Jurkat, Clone E6-1 (cell line): ENCODE data around the gene OVOL3. TPM values are rescaled to one million over a fixed set of nuclear protein-coding genes. Genes with fewer than 3 reads are reported as not detected.
"Not testable (repeated sequence)": the region's sequence is repeated elsewhere in the genome, so short reads cannot be mapped to it uniquely, and the experiment has no call there.

Source experiments
- DNase-seq: peaks from one replicate; pipeline ENCODE4 v3.0.0-alpha.2; 2011; ENCODE audit warnings: low read depth, low spot score
- H3K4me3 ChIP-seq: 2 replicates; pipeline ENCODE4 v1.5.1; 2011; ENCODE audit warnings: mild to moderate bottlenecking, low read length, control low read depth, moderate library complexity
- polyA plus RNA-seq: library from polyadenylated mRNA; unstranded; fragments of >200 nt; gene quantifications from one replicate; pipeline ENCODE4 v1.2.1, GENCODE V29; 2012; ENCODE audit warnings: missing spikeins; ENCODE audit not compliant: insufficient read length, insufficient read depth

The OVOL3 gene
- not detected for polyA plus RNA-seq

DNA sequence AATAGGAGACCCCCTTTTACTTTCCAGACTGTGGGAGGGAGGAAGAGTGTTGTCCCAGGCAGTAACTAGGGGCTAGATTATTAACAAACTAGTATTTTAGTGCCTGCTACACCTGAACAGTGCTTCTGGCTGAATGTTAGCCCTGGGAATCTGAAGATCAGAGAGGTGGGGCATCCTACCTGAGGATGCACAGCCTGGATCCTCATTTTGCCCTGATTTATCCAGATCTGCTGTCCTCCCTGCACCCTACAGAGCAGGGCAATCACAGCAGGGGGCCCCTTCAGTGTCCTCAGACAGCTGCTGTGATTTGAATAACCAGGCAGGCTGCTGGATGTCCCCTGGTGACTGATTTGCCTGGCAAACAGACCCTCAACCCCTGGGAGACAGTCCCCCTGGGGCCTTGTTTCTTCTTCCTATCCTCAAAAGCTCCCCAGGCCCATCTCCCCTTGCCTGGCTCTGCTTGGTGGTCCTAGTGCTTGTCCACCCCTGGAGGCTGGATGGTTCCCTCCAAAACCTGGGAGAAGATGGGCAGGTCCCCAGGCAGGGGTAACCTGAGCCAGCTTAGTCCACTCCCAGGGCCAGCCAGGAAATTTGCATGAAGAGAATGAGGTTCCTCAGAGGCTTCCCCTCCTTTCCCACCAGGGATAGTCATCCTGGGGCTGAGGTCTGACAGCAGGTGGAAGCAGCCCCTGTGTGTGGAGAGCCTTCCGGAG, at the start of gene OVOL3:
OVOL3 (plus strand) TSS at position 657 of the 713 bp plus-strand sequence. CDS start 60 bp downstream, outside the sequence.
- no peak for DNase-seq
- H3K4me3 ChIP-seq = no peak within 1 kb of the TSS

DNA sequence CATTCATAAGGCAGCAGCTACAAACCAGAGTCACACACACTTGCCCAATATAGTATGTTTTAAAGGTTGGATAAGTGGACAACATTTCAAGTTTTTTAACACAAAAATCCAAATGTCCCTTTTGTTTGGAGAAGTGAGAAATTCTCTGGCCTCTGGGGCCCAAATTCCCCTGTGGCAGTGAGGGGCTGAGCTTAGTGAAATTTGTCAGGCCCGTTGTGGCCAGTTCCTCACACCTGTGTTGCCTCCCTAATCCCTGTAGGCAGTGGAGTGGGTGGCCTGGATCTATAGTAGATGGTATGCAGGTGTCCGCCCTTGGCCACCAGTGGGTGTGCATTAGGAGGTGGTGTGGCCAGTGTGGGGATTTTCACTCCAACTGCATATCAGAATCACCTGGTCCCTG, 49.6 kb upstream of the OVOL3 start:
- no peak overlapping the region for H3K4me3 ChIP-seq
- DNase-seq = no peak

DNA sequence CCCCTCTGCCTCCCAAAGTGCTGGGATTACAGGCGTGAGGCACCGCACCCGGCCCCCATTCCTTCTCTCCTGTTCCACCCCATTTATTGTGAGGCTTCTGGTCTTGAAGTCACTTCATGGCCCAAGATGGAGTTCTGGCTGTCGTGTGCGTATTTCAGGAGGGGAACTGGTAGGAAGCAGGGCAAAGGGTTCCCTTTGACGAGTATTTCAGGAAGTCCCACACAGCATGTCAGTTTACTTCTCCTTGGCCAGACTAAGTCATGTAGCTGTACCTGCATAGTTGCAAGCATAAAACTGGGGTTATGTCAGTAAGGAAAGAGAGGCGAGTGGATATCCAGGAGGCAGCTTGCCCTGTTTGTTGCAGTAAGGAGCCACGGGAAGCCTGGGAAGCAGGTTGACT, 46.1 kb upstream of the OVOL3 start:
- no peak for DNase-seq
- no peak overlapping the region for H3K4me3 ChIP-seq

DNA sequence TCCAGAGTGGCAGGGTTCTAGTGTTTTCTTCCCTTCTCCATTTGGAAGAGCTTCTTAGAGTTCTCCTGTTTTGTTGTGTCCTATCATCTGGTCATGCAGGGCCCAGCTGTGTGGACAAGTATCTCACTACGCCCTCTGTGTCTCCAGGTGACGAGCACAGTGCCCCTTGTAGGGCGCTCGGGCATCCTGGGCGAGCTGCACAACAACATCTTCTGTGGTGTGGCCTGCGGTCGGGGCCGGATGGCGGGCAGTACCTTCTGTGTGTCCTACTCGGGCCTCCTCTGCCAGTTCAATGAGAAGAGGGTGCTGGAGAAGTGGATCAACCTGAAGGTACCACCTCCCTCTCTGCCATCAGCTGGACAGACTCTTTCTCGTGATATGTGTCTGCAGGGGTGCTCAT, 43.3 kb upstream of the OVOL3 start:
- DNase-seq = no peak
- no peak overlapping the region for H3K4me3 ChIP-seq

DNA sequence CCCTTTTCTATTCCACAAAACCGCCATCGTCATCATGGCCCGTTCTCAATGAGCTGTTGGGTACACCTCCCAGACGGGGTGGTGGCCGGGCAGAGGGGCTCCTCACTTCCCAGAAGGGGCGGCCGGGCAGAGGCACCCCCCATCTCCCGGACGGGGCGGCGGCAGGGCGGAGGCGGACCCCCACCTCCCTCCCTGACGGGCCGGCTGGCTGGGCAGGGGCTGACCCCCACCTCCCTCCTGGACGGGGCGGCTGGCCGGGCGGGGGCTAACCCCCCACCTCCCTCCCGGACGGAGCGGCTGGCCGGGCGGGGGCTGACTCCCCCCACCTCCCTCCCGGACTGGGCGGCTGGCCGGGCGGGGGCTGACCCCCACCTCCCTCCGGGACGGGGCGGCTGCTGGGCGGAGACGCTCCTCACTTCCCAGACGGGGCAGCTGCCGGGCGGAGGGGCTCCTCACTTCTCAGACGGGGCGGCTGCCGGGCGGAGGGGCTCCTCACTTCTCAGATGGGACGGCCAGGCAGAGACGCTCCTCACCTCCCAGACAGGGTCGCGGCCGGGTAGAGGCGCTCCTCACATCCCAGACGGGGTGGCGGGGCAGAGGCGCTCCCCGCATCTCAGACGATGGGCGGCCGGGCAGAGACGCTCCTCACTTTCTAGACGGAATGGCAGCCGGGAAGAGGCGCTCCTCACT, 42.0 kb upstream of the OVOL3 start:
- H3K4me3 ChIP-seq, DNase-seq: not testable (repeated sequence)

DNA sequence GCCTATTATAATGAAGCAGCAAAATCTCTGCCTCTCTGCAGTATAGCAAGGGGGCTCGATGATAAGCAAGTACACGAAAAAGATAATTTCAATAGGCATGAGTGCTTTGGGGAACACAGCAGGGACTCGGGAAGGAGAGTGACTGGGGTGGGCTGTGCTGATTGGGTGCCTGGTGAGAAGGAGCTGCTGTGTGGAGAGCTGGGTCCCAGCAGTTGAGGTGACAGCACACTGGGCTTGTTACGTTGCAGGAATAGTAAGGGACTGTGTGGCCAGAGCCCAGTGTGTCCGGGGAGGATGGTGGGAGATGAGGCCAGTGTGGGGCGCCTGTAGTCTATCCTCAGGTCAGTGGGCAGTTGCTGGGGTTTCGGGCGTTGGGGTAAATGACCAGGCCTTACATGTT, 38.9 kb upstream of the OVOL3 start:
- H3K4me3 ChIP-seq = no peak overlapping the region
- no peak for DNase-seq

DNA sequence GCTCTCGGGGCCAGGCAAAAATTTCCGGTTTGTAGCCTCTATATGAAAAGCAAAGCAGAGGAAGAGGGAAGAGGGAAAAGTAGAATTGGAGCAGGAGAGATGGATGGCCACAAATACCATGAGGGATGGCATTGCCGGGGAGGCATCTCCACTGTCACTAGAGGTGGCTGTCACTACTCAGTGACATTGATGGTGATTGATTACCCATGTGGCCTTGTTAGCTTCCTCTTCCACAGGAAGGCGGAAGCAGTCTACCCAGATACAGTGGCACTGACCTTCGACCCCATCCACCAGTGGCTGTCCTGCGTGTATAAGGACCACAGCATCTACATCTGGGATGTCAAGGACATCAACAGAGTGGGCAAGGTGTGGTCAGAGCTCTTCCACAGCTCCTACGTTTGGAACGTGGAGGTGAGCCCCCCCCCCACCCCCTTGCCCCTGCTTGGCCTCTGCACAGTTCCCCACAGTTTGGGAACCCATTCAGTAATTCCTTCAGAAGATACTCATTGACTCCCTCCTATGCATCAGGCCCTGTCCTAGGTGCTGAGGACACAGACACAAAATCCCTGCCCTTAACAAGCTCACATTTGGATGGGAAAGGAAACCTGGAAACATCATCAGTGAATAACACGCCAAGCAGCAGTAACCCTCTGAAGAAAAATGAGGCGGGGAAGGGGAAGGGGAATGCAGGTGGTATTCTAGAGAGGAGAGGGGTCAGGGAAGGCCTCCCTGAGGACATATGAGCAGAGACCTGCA, 37.6 kb upstream of the OVOL3 start:
- no peak overlapping the region for H3K4me3 ChIP-seq
- DNase-seq = no peak

DNA sequence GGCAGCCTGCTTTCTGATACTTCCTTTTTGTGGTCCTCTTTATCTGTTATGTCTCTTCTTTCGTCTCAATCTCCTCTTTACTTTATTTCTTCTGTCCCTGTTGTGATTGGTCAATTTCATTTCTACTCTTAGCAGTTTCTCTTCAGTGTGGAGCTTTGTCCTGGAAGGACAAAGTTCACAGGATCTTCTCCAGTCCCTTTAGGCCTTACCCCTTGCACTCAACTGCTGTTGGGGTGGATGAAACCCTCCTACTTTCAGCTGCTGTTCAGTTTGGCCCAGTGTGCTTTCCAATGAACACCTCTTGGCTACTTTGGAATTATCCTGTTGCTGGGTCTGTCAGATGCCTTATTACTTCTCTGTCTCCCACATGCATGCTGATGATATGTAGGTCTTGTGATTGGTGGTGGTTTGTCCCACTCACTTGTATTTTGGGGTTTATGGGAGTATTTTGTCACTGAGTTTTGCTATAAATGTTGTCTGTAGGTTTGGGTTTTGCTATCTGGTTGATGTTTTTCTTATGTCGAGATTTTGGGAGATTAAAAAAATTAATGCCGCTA, 31.5 kb upstream of the OVOL3 start:
- no peak for DNase-seq

DNA sequence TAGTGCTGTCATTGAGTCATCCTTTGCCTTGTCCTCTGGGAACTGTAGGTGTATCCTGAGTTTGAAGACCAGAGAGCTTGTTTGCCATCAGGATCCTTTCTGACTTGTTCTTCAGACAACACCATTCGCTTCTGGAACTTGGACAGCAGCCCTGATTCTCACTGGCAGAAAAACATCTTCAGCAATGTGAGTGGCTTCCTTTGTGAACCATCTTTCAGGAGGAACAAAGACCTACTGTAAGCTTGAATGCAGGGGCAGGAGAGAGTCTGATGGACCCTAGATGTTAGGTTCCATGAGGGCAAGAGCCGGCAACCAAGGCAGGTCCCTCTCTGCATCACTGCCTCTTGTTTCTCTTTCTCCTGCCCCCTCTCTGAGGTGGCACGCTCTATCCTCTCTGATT, 29.6 kb upstream of the OVOL3 start:
- H3K4me3 ChIP-seq = no peak overlapping the region
- no peak for DNase-seq

More for the DNA sequence above, 31.5 kb upstream of the OVOL3 start:
- H3K4me3 ChIP-seq = no peak overlapping the region

DNA sequence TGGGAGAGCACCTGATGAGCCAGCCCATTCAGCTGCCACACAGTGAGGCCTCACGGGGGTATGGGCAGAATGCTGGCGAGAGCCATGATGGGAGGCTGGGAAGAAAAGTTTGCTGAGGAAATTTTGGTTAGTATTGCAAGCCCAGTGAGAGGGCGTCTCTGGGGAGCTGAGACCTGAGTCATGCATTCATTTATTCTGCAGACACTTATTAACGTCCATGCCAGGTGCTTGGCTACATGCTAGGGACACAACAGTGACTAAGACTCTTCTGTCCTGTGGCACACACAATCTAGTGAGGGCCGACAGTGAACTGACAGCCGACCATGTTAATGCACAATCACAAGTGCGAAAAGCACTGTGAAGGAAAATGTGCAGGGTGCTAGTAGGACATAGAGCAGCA, 29.0 kb upstream of the OVOL3 start:
- no peak overlapping the region for H3K4me3 ChIP-seq
- no peak for DNase-seq

DNA sequence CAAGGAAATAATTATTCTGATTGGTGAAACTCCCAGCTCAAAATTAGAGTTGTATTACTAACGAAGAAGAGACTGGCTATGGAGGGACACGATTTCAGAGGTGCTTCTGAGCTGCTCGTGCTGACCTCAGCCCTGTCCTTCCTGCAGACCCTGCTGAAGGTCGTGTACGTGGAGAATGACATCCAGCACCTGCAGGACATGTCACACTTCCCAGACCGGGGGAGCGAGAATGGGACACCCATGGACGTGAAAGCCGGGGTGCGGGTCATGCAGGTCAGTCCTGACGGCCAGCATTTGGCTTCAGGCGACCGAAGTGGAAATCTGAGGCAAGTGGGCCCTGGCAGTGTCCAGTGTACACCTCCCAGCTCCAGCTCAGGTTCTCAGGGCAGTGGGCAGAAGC, 28.0 kb upstream of the OVOL3 start:
- no peak for DNase-seq
- no peak overlapping the region for H3K4me3 ChIP-seq

DNA sequence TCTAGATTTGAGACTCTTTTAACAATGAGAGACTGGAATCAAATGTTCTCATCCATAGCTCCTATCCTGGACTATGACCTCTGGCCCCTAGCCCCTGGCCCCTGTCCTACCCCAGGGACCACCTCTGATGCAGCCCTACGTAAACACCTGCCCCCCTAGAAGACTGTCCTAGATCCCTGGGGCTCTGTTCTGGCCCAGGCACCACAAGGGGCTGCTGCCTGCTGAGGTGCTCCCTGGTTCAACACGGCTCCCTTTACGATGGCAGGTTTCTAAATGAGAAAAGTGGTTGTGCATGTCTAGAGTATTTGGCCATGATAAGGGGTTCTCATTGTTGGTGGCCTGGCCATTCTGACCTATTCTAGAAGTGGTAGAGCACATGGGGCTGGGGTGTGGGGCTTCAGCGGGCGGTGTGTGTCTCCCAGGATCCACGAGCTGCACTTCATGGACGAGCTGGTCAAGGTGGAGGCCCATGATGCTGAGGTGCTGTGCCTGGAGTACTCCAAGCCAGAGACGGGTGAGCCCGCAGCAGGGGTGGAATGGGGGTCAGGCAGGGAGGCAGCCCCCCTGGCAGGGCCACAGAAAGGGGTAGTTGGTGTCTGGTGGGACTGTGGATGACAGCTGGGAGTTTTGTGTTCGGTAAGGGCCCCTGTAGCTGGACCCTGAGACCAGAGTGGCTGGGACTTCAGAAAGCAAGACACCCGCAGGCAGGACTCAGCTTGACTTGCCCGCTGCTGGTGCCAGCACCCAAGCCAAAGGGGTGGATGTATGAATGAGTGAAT, 26.5 kb upstream of the OVOL3 start:
- H3K4me3 ChIP-seq = no peak overlapping the region
- DNase-seq = no peak

DNA sequence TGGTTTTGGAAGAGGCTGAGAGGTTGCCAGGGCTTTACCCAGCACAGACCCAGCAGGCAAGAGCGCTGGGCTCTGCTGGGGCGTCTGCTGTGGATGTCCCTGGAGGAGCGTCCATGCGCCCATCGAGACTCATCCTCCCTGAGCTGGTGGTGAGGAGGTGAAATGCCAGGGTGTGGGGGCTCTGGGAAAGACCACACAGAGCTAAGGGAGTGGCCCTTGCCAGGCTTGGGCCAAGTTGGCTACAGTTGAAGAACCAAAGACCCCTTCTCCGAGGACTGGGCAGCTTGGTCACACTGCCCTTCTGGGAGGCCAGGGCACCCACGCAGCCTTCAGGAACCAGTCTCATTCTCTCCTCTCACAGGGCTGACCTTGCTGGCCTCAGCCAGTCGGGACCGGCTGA, 24.6 kb upstream of the OVOL3 start:
- DNase-seq = no peak
- no peak overlapping the region for H3K4me3 ChIP-seq

DNA sequence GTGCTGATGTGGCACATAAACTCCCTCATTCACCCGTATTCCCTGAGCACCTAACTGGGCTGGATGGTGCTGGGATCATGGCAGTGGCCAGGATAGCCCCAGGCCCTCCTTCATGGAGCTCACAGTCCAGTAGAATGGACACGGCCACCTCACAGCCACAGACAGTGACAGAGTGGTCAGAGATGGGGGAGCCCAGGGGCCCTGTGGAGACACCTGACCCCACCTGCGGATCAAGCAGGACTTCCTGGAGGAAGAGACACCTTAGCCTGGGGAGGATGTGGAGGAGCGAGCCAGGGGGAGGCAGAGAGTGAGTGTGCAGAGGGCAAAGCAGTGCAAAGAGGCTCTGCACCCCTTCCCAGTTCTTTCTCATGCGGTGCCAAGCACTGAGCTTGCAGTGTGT, 21.1 kb upstream of the OVOL3 start:
- H3K4me3 ChIP-seq = no peak overlapping the region
- DNase-seq = no peak

DNA sequence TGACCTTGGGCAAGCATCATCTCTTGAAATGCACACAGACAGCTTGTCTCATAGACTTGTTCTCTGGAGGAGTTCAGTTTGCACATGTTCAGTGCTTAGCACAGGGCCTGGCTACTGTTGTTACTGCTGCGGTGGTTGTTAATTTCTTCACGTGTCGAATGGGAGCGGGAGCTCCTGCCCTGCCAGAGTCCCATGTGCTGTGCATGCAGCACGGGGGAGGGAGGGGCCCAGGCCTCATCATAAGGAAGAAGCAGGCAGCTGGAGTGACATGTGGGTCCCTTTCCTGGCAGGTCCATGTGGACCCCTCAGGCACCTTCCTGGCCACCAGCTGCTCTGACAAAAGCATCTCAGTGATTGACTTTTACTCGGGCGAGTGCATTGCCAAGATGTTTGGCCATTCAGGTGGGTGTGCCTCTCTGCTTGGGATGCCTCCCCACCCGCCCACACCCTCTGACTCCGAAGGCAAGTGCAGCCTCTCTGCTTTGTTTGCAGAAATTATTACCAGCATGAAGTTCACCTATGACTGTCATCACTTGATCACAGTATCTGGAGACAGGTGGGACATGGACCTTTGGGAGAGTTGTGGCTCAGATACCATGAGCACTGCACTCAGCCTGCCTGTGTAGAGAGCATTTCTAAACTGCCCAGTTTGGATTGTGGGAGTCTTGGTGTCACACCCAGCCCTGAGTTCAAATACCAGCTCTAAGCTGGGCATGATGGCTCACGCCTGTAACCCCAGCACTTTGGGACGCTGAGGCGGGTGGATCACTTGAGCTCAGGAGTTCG, 19.8 kb upstream of the OVOL3 start:
- no peak for DNase-seq
- no peak overlapping the region for H3K4me3 ChIP-seq

DNA sequence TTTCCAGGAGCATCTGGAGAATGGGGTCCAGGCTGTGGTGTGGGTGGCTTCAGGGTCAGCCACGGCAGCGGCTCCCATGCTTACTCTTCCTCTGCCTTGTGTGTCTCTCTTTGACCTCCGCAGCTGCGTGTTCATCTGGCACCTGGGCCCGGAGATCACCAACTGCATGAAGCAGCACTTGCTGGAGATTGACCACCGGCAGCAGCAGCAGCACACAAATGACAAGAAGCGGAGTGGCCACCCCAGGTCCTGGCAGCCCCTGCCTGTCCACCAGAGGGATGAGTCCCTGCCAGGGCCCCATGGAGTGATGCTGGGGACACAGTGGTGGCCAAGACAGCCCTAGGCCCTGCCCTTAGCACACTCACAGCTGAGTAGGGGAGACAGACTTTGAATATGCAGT, 18.4 kb upstream of the OVOL3 start:
- no peak overlapping the region for H3K4me3 ChIP-seq
- DNase-seq = no peak

DNA sequence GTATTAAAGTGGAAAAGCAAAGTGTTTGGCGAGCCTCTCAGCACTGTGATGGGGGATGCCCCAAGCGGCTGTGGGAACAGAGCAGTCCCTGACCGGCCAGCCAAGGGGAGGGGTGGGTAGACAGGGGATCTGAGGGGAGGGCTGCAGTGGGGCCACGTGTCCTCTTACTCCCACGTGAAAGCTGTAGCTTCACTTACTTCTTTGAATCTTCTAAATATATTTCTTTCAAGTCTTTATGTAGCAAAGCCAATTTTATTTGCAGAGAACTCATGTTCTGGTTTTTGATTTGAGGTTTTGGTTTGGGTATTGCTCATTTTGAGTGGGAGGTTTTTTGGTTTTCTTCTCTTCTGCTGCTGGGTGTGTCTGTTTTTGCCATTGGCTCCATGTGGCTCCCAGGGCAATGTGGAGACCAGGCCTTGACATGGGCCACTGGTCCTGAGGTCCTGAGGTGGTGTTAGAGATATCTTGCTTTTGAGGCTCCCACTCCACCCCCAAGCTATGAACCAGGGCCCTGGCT, 17.7 kb upstream of the OVOL3 start:
- DNase-seq = no peak
- H3K4me3 ChIP-seq = no peak overlapping the region

DNA sequence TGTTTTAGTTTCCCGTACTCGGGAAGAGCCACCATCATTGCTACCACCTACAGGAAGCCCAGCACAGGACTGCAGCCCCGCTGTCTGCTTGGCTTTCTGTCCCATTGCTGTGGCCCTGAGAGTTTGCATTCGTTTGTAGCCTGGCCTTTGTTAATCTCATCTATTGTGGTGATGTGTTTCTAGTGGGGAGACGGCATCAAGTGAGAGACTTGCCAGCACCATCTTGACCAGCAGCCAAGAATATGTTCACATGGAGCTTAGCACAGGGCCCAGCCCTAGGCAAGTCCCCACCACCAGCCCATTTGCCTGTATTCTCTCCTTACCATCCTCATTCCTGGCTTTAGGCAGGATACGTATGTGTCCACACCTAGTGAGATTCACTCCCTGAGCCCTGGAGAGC, 17.3 kb upstream of the OVOL3 start:
- DNase-seq = no peak
- H3K4me3 ChIP-seq = no peak overlapping the region
